ENCODE data around the gene LHX4.

DNA sequence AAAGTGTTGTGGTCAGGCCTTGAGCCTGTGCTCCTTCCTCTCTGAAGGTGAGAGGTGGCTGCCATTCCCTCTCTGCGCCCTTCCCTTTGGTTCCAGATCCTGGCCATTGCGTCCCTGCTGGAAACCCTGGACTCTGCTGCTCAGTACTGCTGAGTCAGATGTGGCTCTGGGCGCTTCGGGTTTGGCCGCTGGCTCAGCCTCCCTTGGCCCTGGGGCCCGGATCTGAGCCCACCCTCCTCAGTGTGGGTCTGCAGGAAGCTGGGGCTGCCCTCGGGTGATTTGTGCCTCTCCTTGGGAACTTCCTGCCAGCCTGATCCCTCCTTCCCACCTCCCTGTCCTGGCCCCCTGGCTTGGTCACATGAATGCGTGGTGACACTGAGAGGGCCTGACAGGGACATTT is 43.2 kb upstream of the LHX4 start:
- TF ChIP-seq CTCF (IDR thresholded peaks at IDR 0.05; ENCODE audit: low read depth, low read length, poor library complexity, severe bottlenecking) (no peak), EZH2phosphoT487 (IDR thresholded peaks at IDR 0.05; ENCODE audit: borderline replicate concordance, low read length) (no peak)

All from DOHH2 (cell line).